Brain pericyte (primary cell): ENCODE data around the gene CAMSAP1.

Source experiments
- DNase-seq: peaks from one replicate; pipeline ENCODE4 v3.0.0-alpha.2; 2012; ENCODE audit warnings: low read depth, low spot score

The CAMSAP1 gene

DNA sequence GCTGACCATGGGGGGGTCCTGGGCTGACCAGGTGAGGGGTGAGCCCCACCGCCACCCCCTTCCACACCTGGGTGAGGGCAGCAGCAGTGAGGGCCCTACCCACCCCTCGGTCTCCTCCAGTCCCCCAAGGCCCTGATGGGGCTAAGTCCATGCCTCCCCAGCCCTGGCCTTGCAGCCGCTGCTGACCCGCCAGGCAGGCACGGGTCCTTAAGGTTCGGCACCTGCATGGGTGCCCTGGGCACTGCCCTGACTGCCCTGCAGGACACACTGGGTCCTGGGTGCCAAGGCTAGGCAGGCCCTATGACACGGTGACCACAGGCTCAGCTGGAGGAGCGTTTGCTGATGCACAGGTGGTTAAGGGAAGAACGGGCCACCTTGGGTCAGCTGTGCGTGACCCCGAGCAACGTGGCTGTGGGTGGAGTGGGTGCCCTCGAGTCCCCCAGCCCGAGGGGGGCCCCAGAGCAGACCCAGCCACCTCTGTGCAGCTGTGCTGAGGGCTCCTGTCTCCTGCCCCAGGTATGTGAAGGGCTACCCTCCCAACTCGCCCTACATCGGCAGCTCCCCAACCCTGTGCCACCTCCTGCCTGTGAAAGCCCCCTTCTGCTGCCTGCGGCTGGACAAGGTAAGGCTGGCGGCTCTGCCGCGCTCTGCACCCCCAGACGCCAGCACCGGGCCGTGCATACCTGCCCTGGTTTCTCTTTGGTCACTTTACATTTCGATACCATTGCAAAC lies 132.4 kb downstream of the CAMSAP1 start:
- no peak for DNase-seq

GRCh38 chr9:135774239-135774747 lies 133.1 kb downstream of the CAMSAP1 start:
- DNase-seq: no peak

GRCh38 chr9:135773530-135774238 lies 133.7 kb downstream of the CAMSAP1 start:
- no peak for DNase-seq

GRCh38 chr9:135772702-135773493 lies 134.4 kb downstream of the CAMSAP1 start:
- no peak for DNase-seq

DNA sequence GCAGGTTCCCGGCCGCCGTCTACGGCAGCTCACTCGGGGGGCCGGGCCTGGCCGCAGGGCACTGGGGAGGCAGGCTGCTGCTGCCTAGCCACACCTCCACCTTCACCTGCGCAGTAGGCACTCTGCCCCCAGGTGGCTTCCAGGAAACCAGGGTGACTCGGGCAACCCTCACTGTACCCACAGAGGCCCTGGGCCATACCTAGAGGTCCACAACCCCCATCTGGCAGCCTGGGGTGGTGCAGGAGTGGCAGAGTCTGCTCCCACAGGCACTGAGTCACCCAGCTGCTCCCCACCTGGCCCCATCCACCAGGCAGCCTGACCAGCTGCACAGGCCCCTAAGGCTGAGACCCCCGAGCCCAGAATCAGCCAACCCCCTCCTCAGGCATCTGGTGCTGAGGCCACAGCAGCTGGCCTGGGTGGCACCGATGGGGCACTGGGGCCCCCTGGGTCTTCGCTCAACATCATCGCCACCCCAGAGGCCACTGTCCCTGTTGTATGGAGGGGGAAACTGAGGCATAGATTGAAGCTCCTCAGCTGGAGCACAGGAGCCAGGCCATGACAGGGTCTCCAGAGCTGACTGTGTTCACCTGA lies 135.2 kb downstream of the CAMSAP1 start:
- no peak for DNase-seq

DNA sequence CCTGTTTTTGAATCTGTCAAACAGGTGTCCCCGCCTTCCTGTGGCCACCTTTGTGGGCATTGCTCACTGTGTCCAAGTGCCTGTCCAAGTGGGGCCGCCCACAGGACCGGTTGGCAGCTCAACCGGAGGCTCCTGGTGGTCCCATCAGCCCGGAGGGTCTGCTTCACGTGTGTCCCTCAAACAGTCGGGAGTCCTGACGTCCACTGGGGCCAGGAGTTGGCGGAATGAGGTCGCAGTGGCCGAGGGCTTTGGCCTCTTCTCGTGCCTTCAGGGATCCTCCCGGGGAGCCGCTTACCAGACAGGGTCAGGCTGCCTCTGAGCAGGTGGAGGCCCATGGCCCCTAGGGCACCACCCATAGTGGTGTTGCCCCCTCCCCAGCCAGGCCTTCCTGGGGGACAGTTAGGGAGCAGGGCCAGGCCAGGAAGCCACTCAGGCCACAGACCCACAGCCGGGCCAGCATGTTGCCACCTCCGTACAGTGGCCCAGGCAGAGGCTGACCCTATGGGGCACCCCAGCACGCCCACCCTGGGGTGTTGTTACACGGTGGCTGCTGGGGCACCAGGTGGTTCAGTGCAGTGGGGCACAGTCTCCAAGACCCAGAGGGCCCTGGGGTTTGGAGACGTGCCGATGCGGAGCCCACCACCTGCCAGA lies 135.8 kb downstream of the CAMSAP1 start:
- no peak for DNase-seq

- no peak for DNase-seq
Observed at GRCh38 chr9:135770771-135771170, 136.6 kb downstream of the CAMSAP1 start.

GRCh38 chr9:135770203-135770535 lies 137.2 kb downstream of the CAMSAP1 start:
- DNase-seq: no peak

- no peak for DNase-seq
Observed at GRCh38 chr9:135769489-135770202, 137.7 kb downstream of the CAMSAP1 start.

DNA sequence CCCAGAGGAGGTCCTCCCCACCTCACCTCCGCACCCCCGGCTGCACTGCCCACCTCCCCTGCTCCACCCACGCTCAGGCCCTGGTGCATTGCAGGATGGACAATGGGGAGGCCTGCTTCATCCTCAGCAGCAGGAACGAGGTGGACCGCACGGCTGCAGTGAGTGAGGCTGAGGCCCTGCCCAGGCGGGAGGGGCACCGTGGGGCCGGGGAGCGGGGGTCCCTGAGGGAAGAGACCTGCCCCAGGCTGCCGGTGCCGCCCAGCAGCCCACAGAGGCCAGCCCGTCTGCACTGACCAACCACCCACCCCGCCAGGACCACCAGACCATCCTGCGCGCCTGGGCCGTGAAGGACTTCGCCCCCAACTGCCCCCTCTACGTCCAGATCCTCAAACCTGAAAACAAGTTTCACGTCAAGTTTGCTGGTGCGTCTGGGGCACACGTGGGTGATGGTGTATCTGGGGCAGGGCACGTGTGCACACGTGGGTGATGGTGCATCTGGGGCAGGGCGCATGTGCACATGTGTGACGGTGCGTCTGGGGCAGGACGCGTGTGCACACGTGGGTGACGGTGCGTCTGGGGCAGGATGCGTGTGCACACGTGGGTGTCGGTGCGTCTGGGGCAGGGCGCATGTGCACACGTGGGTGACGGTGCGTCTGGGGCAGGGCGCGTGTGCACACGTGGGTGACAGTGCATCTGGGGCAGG lies 138.7 kb downstream of the CAMSAP1 start:
- no peak for DNase-seq

GRCh38 chr9:135766707-135767106 lies 140.6 kb downstream of the CAMSAP1 start:
- no peak for DNase-seq

DNA sequence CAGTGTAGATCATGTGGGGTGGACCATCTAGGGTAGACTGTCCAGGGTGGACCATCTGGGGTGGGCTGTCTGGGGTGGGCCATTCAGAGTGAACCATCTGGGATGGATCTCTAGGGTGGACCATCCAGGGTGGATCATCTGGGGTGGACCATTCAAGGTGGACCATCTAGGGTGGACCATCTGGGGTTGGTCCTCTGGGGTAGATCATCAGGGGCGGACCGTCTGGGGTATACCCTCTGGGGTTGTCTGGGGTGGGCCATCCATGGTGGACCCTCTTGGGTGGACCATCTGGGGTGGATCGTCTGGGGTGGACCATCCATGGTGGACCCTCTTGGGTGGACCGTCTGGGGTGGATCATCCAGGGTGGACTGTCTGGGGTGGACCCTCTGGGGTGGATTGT lies 141.1 kb downstream of the CAMSAP1 start:
- no peak for DNase-seq

DNA sequence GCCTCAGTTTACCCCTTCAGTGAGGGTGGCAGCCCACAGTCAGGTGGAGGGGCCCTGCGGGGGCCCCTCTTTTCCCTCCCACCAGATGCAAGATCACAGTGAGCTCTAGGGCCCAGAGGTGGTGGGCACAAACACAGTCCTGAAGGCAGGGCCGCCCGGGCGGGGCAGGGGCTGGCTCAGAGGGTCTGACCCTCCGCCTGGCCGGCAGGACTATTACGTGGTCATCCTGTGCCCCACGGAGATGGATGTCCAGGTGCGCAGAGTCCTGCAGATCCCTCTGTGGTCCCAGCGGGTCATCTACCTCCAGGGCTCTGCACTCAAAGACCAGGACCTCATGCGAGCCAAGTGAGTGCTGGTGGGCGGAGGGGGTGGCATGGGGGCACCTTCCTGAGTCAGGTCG lies 141.9 kb downstream of the CAMSAP1 start:
- no peak for DNase-seq

DNA sequence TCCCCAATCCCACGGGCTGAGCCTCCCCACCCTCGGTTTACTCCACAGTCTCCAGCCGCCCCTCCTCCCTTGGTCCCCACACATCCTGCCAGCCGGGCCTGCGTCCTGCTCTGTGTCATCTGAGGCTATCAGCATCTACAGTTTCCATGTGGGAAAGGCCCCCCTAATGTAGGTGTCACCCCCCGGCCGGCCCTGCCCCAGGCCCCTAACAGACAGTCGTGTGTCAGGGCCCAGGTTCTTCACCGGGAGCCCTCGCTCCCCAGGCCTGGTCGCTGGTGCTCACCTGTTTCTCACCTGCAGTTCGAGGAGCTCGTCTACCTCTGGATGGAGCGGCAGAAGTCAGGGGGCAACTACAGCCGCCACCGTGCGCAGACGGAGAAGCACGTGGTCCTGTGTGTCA lies 142.6 kb downstream of the CAMSAP1 start:
- no peak for DNase-seq

DNA sequence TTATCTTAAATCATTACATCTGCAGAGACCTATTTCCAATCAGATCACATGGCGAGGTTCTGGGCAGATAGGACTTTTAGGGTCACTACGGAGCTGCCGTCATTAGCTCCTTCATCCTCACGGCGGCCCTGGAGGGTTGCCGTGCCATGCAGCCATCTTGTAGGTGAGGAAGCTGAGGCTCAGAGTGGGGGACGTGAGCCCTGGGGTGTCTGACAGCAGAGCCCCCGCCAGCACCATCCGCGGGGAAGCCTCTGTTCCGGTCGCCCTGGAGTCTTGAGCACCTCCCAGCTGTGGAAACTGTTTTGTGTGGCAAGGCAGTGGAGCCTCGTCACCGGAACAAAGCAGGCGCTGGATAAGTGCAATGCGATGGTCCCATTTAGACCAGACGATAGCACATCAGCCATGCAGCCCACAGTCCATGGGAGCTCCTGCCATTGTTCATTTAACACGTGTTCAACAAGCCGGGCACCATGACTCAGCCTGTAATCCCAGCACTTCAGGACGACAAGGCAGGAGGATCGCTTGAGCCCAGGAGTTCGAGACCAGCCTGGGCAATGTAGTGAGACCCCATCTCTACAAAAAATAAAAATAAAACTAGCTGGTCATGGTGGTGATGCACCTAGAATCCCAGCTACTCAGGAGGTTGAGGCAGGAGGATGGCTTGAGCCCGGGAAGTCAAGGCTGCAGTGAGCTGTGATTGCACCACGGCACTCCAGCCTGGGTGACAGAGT lies 143.5 kb downstream of the CAMSAP1 start:
- no peak for DNase-seq

GRCh38 chr9:135762921-135763320 lies 144.4 kb downstream of the CAMSAP1 start:
- DNase-seq: no peak

GRCh38 chr9:135761845-135762168 lies 145.5 kb downstream of the CAMSAP1 start:
- no peak for DNase-seq

DNA sequence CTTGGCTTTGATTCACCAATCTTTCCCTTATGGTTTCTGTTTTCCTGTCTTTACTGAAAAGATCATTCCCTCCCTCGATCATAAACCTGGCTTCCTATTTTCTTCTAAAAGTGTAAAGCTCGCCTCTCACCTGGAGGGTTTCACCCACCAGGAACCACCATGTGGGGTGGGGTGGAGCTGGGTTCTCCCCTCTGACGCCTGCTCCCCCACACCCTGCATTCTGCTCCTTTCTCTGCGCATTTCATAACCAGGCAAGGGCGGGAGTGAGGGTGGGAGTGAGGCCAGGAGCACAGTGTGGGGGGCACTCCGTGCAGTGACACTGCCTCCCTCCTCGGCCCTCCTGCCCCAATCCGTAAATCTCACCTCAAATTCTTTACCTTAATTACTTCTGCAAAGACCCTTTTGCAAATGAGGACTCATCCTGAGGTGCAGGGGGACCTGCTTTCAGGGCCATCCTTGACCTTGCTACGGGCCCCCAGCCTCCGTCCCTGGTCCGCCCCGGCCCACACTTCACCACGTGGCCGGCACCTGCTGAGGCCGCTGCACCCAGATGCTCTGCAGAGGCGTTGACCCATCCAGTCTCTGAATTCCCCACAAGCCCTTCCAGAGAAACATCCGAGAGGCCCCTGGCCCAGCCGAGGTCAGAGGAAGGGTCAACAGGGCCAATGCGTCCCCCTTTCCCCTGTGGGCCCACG lies 146.0 kb downstream of the CAMSAP1 start:
- DNase-seq: no peak

DNA sequence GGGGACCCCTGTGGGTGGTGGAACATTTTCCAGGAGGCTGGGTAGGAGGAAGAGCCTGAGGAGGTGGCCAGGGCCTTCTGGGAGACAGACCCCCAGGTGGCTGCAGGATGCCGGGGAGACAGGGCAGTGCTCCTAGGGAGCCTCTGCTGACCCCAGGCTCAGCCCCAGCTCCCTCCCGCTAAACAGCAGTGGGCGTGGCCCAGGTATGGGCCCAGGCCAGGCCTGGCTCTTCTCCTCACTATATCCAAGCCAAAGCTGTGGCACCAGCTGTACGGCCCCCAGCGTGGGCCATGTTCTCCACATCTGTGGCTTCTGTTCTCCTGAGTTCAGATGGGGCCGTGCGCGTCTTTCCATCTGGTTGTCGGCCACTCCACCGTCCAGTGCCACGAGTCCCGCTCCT lies 146.9 kb downstream of the CAMSAP1 start:
- DNase-seq: no peak
